ENCODE results near the gene KRTAP5-8.

The KRTAP5-8 gene

GRCh38 chr11:71491940-71492339, 45.9 kb upstream of the KRTAP5-8 start:
- 94% methylated on average over 2 of the region's 9 CpGs for WGBS (ENCODE audit: insufficient coverage)
- Histone ChIP-seq H3K4me1 (ENCODE audit: control extremely low read depth in 1 of 4, control insufficient read depth in 4 of 4, insufficient read depth in 4 of 4, low read length in 3 of 4) (no peaks in the 10 kb centered on the region), H3K27me3 (replicated peaks in 2 of 5; ENCODE audit: control insufficient read depth in 4 of 5, insufficient read depth in 5 of 5, low read length in 4 of 5) (no peaks in the 10 kb centered on the region), H3K36me3 (ENCODE audit: control insufficient read depth in 4 of 4, insufficient read depth in 4 of 4, low read length in 3 of 4) (peaks cover 14 to 81% (median 55%) of the 10 kb centered on the region in 4 experiments), H3K27ac (ENCODE audit: insufficient read depth in 1 of 2, low read depth in 1 of 2, low read length in 2 of 2, poor library complexity in 1 of 2, severe bottlenecking in 2 of 2) (no peak overlapping the region), H3K4me3 (ENCODE audit: control insufficient read depth in 1 of 7, extremely low read depth in 1 of 7, insufficient read depth in 4 of 7, low read depth in 2 of 7, low read length in 6 of 7) (no peak overlapping the region), H3K9me3 (ENCODE audit: control extremely low read depth in 1 of 5, control insufficient read depth in 4 of 5, insufficient read depth in 2 of 5, low read depth in 1 of 5, low read length in 4 of 5) (no peaks in the 10 kb centered on the region)
- no peak for DNase-seq
- ChIA-PET CTCF (no interaction called here), POLR2A (interaction anchor here (0.6 kb wide), 1 partner anchor 9 kb away, joined by 3 read pairs; no protein-coding TSS in a partner anchor)

- WGBS (ENCODE audit: insufficient coverage) = 97% methylated on average over 18 of the region's 20 CpGs
- Histone ChIP-seq H3K4me3 (ENCODE audit: control insufficient read depth in 1 of 7, extremely low read depth in 1 of 7, insufficient read depth in 4 of 7, low read depth in 2 of 7, low read length in 6 of 7) (no peak overlapping the region), H3K36me3 (ENCODE audit: control insufficient read depth in 4 of 4, insufficient read depth in 4 of 4, low read length in 3 of 4) (peaks cover 22 to 87% (median 64%) of the 10 kb centered on the region in 4 experiments), H3K9me3 (ENCODE audit: control extremely low read depth in 1 of 5, control insufficient read depth in 4 of 5, insufficient read depth in 2 of 5, low read depth in 1 of 5, low read length in 4 of 5) (no peaks in the 10 kb centered on the region), H3K27ac (ENCODE audit: insufficient read depth in 1 of 2, low read depth in 1 of 2, low read length in 2 of 2, poor library complexity in 1 of 2, severe bottlenecking in 2 of 2) (no peak overlapping the region), H3K27me3 (replicated peaks in 2 of 5; ENCODE audit: control insufficient read depth in 4 of 5, insufficient read depth in 5 of 5, low read length in 4 of 5) (no peaks in the 10 kb centered on the region), H3K4me1 (ENCODE audit: control extremely low read depth in 1 of 4, control insufficient read depth in 4 of 4, insufficient read depth in 4 of 4, low read length in 3 of 4) (no peaks in the 10 kb centered on the region)
- no peak for DNase-seq
- ChIA-PET POLR2A (no interaction called here), CTCF (no interaction called here)
Measured at GRCh38 chr11:71495286-71496230, 42.3 kb upstream of the KRTAP5-8 start.

GRCh38 chr11:71496421-71496820, 41.4 kb upstream of the KRTAP5-8 start:
- Histone ChIP-seq H3K27me3 (replicated peaks in 2 of 5; ENCODE audit: control insufficient read depth in 4 of 5, insufficient read depth in 5 of 5, low read length in 4 of 5) (no peaks in the 10 kb centered on the region), H3K36me3 (ENCODE audit: control insufficient read depth in 4 of 4, insufficient read depth in 4 of 4, low read length in 3 of 4) (peaks cover 22 to 87% (median 66%) of the 10 kb centered on the region in 4 experiments), H3K27ac (ENCODE audit: insufficient read depth in 1 of 2, low read depth in 1 of 2, low read length in 2 of 2, poor library complexity in 1 of 2, severe bottlenecking in 2 of 2) (no peak overlapping the region), H3K9me3 (ENCODE audit: control extremely low read depth in 1 of 5, control insufficient read depth in 4 of 5, insufficient read depth in 2 of 5, low read depth in 1 of 5, low read length in 4 of 5) (no peaks in the 10 kb centered on the region), H3K4me1 (ENCODE audit: control extremely low read depth in 1 of 4, control insufficient read depth in 4 of 4, insufficient read depth in 4 of 4, low read length in 3 of 4) (no peaks in the 10 kb centered on the region), H3K4me3 (ENCODE audit: control insufficient read depth in 1 of 7, extremely low read depth in 1 of 7, insufficient read depth in 4 of 7, low read depth in 2 of 7, low read length in 6 of 7) (no peak overlapping the region)
- no peak for DNase-seq
- 96% methylated on average over 13 of the region's 13 CpGs for WGBS (ENCODE audit: insufficient coverage)
- CTCF ChIA-PET = no interaction called here
- POLR2A ChIA-PET = no interaction called here

GRCh38 chr11:71498091-71498490, 39.7 kb upstream of the KRTAP5-8 start:
- 97% methylated on average over 19 of the region's 19 CpGs for WGBS (ENCODE audit: insufficient coverage)
- POLR2A ChIA-PET = no interaction called here
- peaks cover 20 to 83% (median 63%) of the 10 kb centered on the region in 4 experiments for H3K36me3 ChIP-seq (ENCODE audit: control insufficient read depth in 4 of 4, insufficient read depth in 4 of 4, low read length in 3 of 4)

GRCh38 chr11:71499125-71499524, 38.7 kb upstream of the KRTAP5-8 start:
- H3K9me3 ChIP-seq (ENCODE audit: control extremely low read depth in 1 of 5, control insufficient read depth in 4 of 5, insufficient read depth in 2 of 5, low read depth in 1 of 5, low read length in 4 of 5) = no peaks in the 10 kb centered on the region
- H3K27me3 ChIP-seq (replicated peaks in 2 of 5; ENCODE audit: control insufficient read depth in 4 of 5, insufficient read depth in 5 of 5, low read length in 4 of 5) = no peaks in the 10 kb centered on the region
- no peak overlapping the region for H3K4me3 ChIP-seq (ENCODE audit: control insufficient read depth in 1 of 7, extremely low read depth in 1 of 7, insufficient read depth in 4 of 7, low read depth in 2 of 7, low read length in 6 of 7)
- WGBS (ENCODE audit: insufficient coverage) = 95% methylated on average over 10 of the region's 13 CpGs
- no peak overlapping the region for H3K27ac ChIP-seq (ENCODE audit: insufficient read depth in 1 of 2, low read depth in 1 of 2, low read length in 2 of 2, poor library complexity in 1 of 2, severe bottlenecking in 2 of 2)
- DNase-seq = peak in 2 of 3 donors; percentile 7 to 21
- ChIA-PET POLR2A (no interaction called here), CTCF (no interaction called here)
- H3K4me1 ChIP-seq (ENCODE audit: control extremely low read depth in 1 of 4, control insufficient read depth in 4 of 4, insufficient read depth in 4 of 4, low read length in 3 of 4) = no peaks in the 10 kb centered on the region
- peaks cover 18 to 85% (median 62%) of the 10 kb centered on the region in 4 experiments for H3K36me3 ChIP-seq (ENCODE audit: control insufficient read depth in 4 of 4, insufficient read depth in 4 of 4, low read length in 3 of 4)

More at GRCh38 chr11:71498091-71498490, 39.7 kb upstream of the KRTAP5-8 start:
- no peaks in the 10 kb centered on the region for H3K4me1 ChIP-seq (ENCODE audit: control extremely low read depth in 1 of 4, control insufficient read depth in 4 of 4, insufficient read depth in 4 of 4, low read length in 3 of 4)
- CTCF ChIA-PET = no interaction called here
- no peak for DNase-seq
- H3K27me3 ChIP-seq (replicated peaks in 2 of 5; ENCODE audit: control insufficient read depth in 4 of 5, insufficient read depth in 5 of 5, low read length in 4 of 5) = no peaks in the 10 kb centered on the region
- no peak overlapping the region for H3K27ac ChIP-seq (ENCODE audit: insufficient read depth in 1 of 2, low read depth in 1 of 2, low read length in 2 of 2, poor library complexity in 1 of 2, severe bottlenecking in 2 of 2)
- H3K4me3 ChIP-seq (ENCODE audit: control insufficient read depth in 1 of 7, extremely low read depth in 1 of 7, insufficient read depth in 4 of 7, low read depth in 2 of 7, low read length in 6 of 7) = no peak overlapping the region
- no peaks in the 10 kb centered on the region for H3K9me3 ChIP-seq (ENCODE audit: control extremely low read depth in 1 of 5, control insufficient read depth in 4 of 5, insufficient read depth in 2 of 5, low read depth in 1 of 5, low read length in 4 of 5)

- 98% methylated on average over 5 of the region's 6 CpGs for WGBS (ENCODE audit: insufficient coverage)
- Histone ChIP-seq H3K27ac (ENCODE audit: insufficient read depth in 1 of 2, low read depth in 1 of 2, low read length in 2 of 2, poor library complexity in 1 of 2, severe bottlenecking in 2 of 2) (no peak overlapping the region), H3K4me1 (ENCODE audit: control extremely low read depth in 1 of 4, control insufficient read depth in 4 of 4, insufficient read depth in 4 of 4, low read length in 3 of 4) (no peaks in the 10 kb centered on the region), H3K27me3 (replicated peaks in 2 of 5; ENCODE audit: control insufficient read depth in 4 of 5, insufficient read depth in 5 of 5, low read length in 4 of 5) (no peaks in the 10 kb centered on the region), H3K4me3 (ENCODE audit: control insufficient read depth in 1 of 7, extremely low read depth in 1 of 7, insufficient read depth in 4 of 7, low read depth in 2 of 7, low read length in 6 of 7) (no peak overlapping the region), H3K9me3 (ENCODE audit: control extremely low read depth in 1 of 5, control insufficient read depth in 4 of 5, insufficient read depth in 2 of 5, low read depth in 1 of 5, low read length in 4 of 5) (no peaks in the 10 kb centered on the region), H3K36me3 (ENCODE audit: control insufficient read depth in 4 of 4, insufficient read depth in 4 of 4, low read length in 3 of 4) (peaks cover 18 to 86% (median 60%) of the 10 kb centered on the region in 4 experiments)
- CTCF ChIA-PET = no interaction called here
- POLR2A ChIA-PET = no interaction called here
- DNase-seq = no peak
Measured at GRCh38 chr11:71499546-71499945, 38.3 kb upstream of the KRTAP5-8 start.

- Histone ChIP-seq H3K4me1 (ENCODE audit: control extremely low read depth in 1 of 4, control insufficient read depth in 4 of 4, insufficient read depth in 4 of 4, low read length in 3 of 4) (no peaks in the 10 kb centered on the region), H3K27me3 (replicated peaks in 2 of 5; ENCODE audit: control insufficient read depth in 4 of 5, insufficient read depth in 5 of 5, low read length in 4 of 5) (no peaks in the 10 kb centered on the region), H3K27ac (ENCODE audit: insufficient read depth in 1 of 2, low read depth in 1 of 2, low read length in 2 of 2, poor library complexity in 1 of 2, severe bottlenecking in 2 of 2) (no peak overlapping the region), H3K4me3 (ENCODE audit: control insufficient read depth in 1 of 7, extremely low read depth in 1 of 7, insufficient read depth in 4 of 7, low read depth in 2 of 7, low read length in 6 of 7) (no peak overlapping the region), H3K36me3 (ENCODE audit: control insufficient read depth in 4 of 4, insufficient read depth in 4 of 4, low read length in 3 of 4) (peaks cover 18 to 79% (median 57%) of the 10 kb centered on the region in 4 experiments), H3K9me3 (ENCODE audit: control extremely low read depth in 1 of 5, control insufficient read depth in 4 of 5, insufficient read depth in 2 of 5, low read depth in 1 of 5, low read length in 4 of 5) (no peaks in the 10 kb centered on the region)
- ChIA-PET POLR2A (no interaction called here), CTCF (no interaction called here)
- WGBS (ENCODE audit: insufficient coverage) = 80% methylated on average over 5 of the region's 6 CpGs
- DNase-seq = no peak
Measured at GRCh38 chr11:71500601-71501021, 37.2 kb upstream of the KRTAP5-8 start.

Measured in common myeloid progenitor, CD34-positive (primary cell).